ENCODE data around the gene SUDS3.
"Not testable (repeated sequence)": the region's sequence is repeated elsewhere in the genome, so short reads cannot be mapped to it uniquely, and the experiment has no call there.

The SUDS3 gene

GRCh38 chr12:118350908-118351559, 25.3 kb upstream of the SUDS3 start:
- Histone ChIP-seq H4K20me1 (ENCODE audit: insufficient read depth, low read length) (0 out of 2 replicates have a peak, but pooled peaks cover 3% of the 10 kb centered on the region), H3K27ac (ENCODE audit: low read length) (no peak overlapping the region)

GRCh38 chr12:118353721-118354120, 22.6 kb upstream of the SUDS3 start:
- Histone ChIP-seq H4K20me1 (ENCODE audit: insufficient read depth, low read length) (no peaks in the 10 kb centered on the region), H3K9ac (ENCODE audit: low read length) (no peak overlapping the region), H3K79me2 (ENCODE audit: low read length) (peaks cover 61% of the 10 kb centered on the region)

More at GRCh38 chr12:118350908-118351559, 25.3 kb upstream of the SUDS3 start:
- H3K9ac ChIP-seq (ENCODE audit: low read length), result no peak overlapping the region
- H3K79me2 ChIP-seq (ENCODE audit: low read length), result peaks cover 35% of the 10 kb centered on the region
- no peak overlapping the region for H2AFZ ChIP-seq (ENCODE audit: low read depth, low read length)
- peaks cover 19% of the 10 kb centered on the region for H3K36me3 ChIP-seq (replicated peaks; ENCODE audit: low read depth, low read length)
- no peak overlapping the region for H3K4me2 ChIP-seq (ENCODE audit: low read length)
- no peaks in the 10 kb centered on the region for H3K9me3 ChIP-seq (ENCODE audit: insufficient read depth, low read length)
- TF ChIP-seq EZH2phosphoT487 (IDR thresholded peaks at IDR 0.05; ENCODE audit: low read depth) (no peak), CTCF (IDR thresholded peaks at IDR 0.05; ENCODE audit: low read depth, low read length) (no peak)
- H3K27me3 ChIP-seq (ENCODE audit: low read depth, low read length), result no peaks in the 10 kb centered on the region
- no peaks in the 10 kb centered on the region for H3K4me1 ChIP-seq (ENCODE audit: low read length)
- H3K4me3 ChIP-seq (ENCODE audit: low read length), result no peak overlapping the region

GRCh38 chr12:118354503-118354902, 21.9 kb upstream of the SUDS3 start:
- H3K9me3 ChIP-seq (ENCODE audit: insufficient read depth, low read length); H3K27ac ChIP-seq (ENCODE audit: low read length); H3K27me3 ChIP-seq (ENCODE audit: low read depth, low read length); H3K9ac ChIP-seq (ENCODE audit: low read length); H2AFZ ChIP-seq (ENCODE audit: low read depth, low read length); H3K4me3 ChIP-seq (ENCODE audit: low read length); H3K4me2 ChIP-seq (ENCODE audit: low read length); H4K20me1 ChIP-seq (ENCODE audit: insufficient read depth, low read length): not testable (repeated sequence)
- Histone ChIP-seq H3K79me2 (ENCODE audit: low read length) (peaks cover 59% of the 10 kb centered on the region), H3K36me3 (replicated peaks; ENCODE audit: low read depth, low read length) (peaks cover 19% of the 10 kb centered on the region), H3K4me1 (ENCODE audit: low read length) (peaks cover 25% of the 10 kb centered on the region)

More at GRCh38 chr12:118353721-118354120, 22.6 kb upstream of the SUDS3 start:
- no peak overlapping the region for H3K4me3 ChIP-seq (ENCODE audit: low read length)
- TF ChIP-seq EZH2phosphoT487 (IDR thresholded peaks at IDR 0.05; ENCODE audit: low read depth) (no peak), CTCF (IDR thresholded peaks at IDR 0.05; ENCODE audit: low read depth, low read length) (no peak)
- H3K9me3 ChIP-seq (ENCODE audit: insufficient read depth, low read length), result no peaks in the 10 kb centered on the region
- no peak overlapping the region for H2AFZ ChIP-seq (ENCODE audit: low read depth, low read length)
- H3K4me2 ChIP-seq (ENCODE audit: low read length), result no peak overlapping the region
- no peak overlapping the region for H3K27ac ChIP-seq (ENCODE audit: low read length)
- peaks cover 21% of the 10 kb centered on the region for H3K4me1 ChIP-seq (ENCODE audit: low read length)
- H3K36me3 ChIP-seq (replicated peaks; ENCODE audit: low read depth, low read length), result peaks cover 19% of the 10 kb centered on the region
- no peaks in the 10 kb centered on the region for H3K27me3 ChIP-seq (ENCODE audit: low read depth, low read length)

- no peaks in the 10 kb centered on the region for H4K20me1 ChIP-seq (ENCODE audit: insufficient read depth, low read length)
- no peak overlapping the region for H3K4me2 ChIP-seq (ENCODE audit: low read length)
Measured at GRCh38 chr12:118354903-118355302, 21.5 kb upstream of the SUDS3 start.

More at GRCh38 chr12:118354903-118355302, 21.5 kb upstream of the SUDS3 start:
- Histone ChIP-seq H3K27me3 (ENCODE audit: low read depth, low read length) (no peaks in the 10 kb centered on the region), H3K4me1 (ENCODE audit: low read length) (peaks cover 29% of the 10 kb centered on the region), H3K36me3 (replicated peaks; ENCODE audit: low read depth, low read length) (peaks cover 19% of the 10 kb centered on the region), H3K9me3 (ENCODE audit: insufficient read depth, low read length) (no peaks in the 10 kb centered on the region), H3K4me3 (ENCODE audit: low read length) (no peak overlapping the region), H2AFZ (ENCODE audit: low read depth, low read length) (no peak overlapping the region), H3K9ac (ENCODE audit: low read length) (no peak overlapping the region), H3K79me2 (ENCODE audit: low read length) (peaks cover 59% of the 10 kb centered on the region), H3K27ac (ENCODE audit: low read length) (no peak overlapping the region)
- no peak for TF ChIP-seq CTCF (IDR thresholded peaks at IDR 0.05; ENCODE audit: low read depth, low read length)
